KG1 (cell line): ENCODE measurements around the gene FRY.

Source experiments
- DNase-seq: peaks from one replicate; lab custom pipeline; 2025; lab: John Stamatoyannopoulos, UW

Gene FRY

GRCh38 chr13:32262165-32262564 lies 230.6 kb downstream of the FRY start:
- DNase-seq: no peak

- DNase-seq: no peak
Observed at GRCh38 chr13:32262619-32263018, 231.0 kb downstream of the FRY start.

GRCh38 chr13:32264407-32264806 lies 232.8 kb downstream of the FRY start:
- no peak for DNase-seq

- no peak for DNase-seq
Observed at GRCh38 chr13:32265726-32266125, 234.2 kb downstream of the FRY start.

- DNase-seq: no peak
Observed at GRCh38 chr13:32266130-32266529, 234.6 kb downstream of the FRY start.

- no peak for DNase-seq
Observed at GRCh38 chr13:32267836-32268439, 236.4 kb downstream of the FRY start.

GRCh38 chr13:32272021-32272683 lies 240.6 kb downstream of the FRY start:
- DNase-seq: no peak

GRCh38 chr13:32277839-32278238 lies 246.3 kb downstream of the FRY start:
- DNase-seq: no peak

- DNase-seq: no peak
Observed at GRCh38 chr13:32278426-32278825, 246.9 kb downstream of the FRY start.

- no peak for DNase-seq
Observed at GRCh38 chr13:32281096-32281495, 249.5 kb downstream of the FRY start.

GRCh38 chr13:32282096-32282711 lies 250.6 kb downstream of the FRY start:
- no peak for DNase-seq

- no peak for DNase-seq
Observed at GRCh38 chr13:32284927-32285632, 253.5 kb downstream of the FRY start.

GRCh38 chr13:32285633-32285965 lies 254.0 kb downstream of the FRY start:
- no peak for DNase-seq

- no peak for DNase-seq
Observed at GRCh38 chr13:32297206-32297605, 265.6 kb downstream of the FRY start.

- DNase-seq: no peak
Observed at GRCh38 chr13:32298695-32299094, 267.1 kb downstream of the FRY start.

- no peak for DNase-seq
Observed at GRCh38 chr13:32299893-32300292, 268.3 kb downstream of the FRY start.

GRCh38 chr13:32300406-32300805 lies 268.8 kb downstream of the FRY start:
- DNase-seq: no peak

- no peak for DNase-seq
Observed at GRCh38 chr13:32300920-32301319, 269.3 kb downstream of the FRY start.

GRCh38 chr13:32302461-32302860 lies 270.9 kb downstream of the FRY start:
- no peak for DNase-seq

GRCh38 chr13:32305646-32306045 lies 274.1 kb downstream of the FRY start:
- DNase-seq: no peak

- no peak for DNase-seq
Observed at GRCh38 chr13:32309312-32310133, 277.9 kb downstream of the FRY start.

GRCh38 chr13:32310134-32310706 lies 278.6 kb downstream of the FRY start:
- peak; percentile 59 for DNase-seq
